ENCODE data around the gene BMP8A.

DNA sequence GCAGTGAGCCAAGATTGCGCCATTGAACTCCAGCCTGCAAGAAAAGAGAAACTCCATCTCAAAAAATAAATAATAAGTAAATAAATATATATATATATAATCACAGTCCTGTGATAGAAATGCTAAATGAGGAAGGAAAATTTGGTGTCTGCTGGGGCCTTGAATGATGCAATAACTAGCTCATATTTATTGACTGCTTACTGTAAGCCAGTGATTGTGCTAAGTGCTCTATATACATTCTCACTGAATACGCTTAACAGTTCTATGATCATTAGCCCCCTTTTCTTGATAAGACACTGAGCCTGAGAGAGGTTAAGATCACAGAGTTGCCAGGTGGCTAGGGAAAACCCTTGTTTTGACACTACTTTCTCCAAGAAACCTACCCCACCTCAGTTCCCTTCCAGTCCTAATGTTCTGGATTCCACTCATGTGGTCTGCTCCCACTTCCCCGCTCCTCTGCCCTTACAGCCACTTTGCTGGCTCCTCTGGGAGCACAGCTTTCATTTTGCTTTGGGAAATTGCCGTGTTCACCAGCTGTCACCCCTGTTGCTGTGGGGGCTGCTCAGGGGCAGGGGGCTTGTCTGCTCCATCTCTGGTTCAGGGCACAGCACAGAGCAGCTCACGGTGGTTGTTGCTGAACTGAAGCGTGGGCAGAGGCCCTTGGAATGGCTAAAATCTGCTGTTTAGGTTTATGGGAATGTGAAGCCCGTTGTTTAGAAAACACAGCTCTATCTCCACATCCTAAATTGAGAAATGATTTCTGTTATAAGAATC lies 2.5 kb upstream of the BMP8A start:
- TF ChIP-seq POLR2AphosphoS5 (IDR thresholded peaks at IDR 0.05; ENCODE audit: low read depth, low read length), result no peak
- TF ChIP-seq, protein P1, sequence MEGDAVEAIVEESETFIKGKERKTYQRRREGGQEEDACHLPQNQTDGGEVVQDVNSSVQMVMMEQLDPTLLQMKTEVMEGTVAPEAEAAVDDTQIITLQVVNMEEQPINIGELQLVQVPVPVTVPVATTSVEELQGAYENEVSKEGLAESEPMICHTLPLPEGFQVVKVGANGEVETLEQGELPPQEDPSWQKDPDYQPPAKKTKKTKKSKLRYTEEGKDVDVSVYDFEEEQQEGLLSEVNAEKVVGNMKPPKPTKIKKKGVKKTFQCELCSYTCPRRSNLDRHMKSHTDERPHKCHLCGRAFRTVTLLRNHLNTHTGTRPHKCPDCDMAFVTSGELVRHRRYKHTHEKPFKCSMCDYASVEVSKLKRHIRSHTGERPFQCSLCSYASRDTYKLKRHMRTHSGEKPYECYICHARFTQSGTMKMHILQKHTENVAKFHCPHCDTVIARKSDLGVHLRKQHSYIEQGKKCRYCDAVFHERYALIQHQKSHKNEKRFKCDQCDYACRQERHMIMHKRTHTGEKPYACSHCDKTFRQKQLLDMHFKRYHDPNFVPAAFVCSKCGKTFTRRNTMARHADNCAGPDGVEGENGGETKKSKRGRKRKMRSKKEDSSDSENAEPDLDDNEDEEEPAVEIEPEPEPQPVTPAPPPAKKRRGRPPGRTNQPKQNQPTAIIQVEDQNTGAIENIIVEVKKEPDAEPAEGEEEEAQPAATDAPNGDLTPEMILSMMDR (IDR thresholded peaks at IDR 0.05), result no peak
- TF ChIP-seq, protein P2, sequence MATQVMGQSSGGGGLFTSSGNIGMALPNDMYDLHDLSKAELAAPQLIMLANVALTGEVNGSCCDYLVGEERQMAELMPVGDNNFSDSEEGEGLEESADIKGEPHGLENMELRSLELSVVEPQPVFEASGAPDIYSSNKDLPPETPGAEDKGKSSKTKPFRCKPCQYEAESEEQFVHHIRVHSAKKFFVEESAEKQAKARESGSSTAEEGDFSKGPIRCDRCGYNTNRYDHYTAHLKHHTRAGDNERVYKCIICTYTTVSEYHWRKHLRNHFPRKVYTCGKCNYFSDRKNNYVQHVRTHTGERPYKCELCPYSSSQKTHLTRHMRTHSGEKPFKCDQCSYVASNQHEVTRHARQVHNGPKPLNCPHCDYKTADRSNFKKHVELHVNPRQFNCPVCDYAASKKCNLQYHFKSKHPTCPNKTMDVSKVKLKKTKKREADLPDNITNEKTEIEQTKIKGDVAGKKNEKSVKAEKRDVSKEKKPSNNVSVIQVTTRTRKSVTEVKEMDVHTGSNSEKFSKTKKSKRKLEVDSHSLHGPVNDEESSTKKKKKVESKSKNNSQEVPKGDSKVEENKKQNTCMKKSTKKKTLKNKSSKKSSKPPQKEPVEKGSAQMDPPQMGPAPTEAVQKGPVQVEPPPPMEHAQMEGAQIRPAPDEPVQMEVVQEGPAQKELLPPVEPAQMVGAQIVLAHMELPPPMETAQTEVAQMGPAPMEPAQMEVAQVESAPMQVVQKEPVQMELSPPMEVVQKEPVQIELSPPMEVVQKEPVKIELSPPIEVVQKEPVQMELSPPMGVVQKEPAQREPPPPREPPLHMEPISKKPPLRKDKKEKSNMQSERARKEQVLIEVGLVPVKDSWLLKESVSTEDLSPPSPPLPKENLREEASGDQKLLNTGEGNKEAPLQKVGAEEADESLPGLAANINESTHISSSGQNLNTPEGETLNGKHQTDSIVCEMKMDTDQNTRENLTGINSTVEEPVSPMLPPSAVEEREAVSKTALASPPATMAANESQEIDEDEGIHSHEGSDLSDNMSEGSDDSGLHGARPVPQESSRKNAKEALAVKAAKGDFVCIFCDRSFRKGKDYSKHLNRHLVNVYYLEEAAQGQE (IDR thresholded peaks at IDR 0.05; ENCODE audit: insufficient read depth in 1 of 2, low read depth in 2 of 2, low read length in 1 of 2), result no peak

Measured in Panc1 (cell line).